ENCODE measurements around the gene FAAH. TPM values are rescaled to one million over a fixed set of nuclear protein-coding genes. Genes with fewer than 3 reads are reported as not detected.

FAAH gene
- total RNA-seq, 1 donor from 2014 or later = 13.9 TPM

GRCh38 chr1:46442317-46443161 lies 48.4 kb downstream of the FAAH start:
- Mint-ChIP-seq H3K4me1 (peaks cover 15% of the 10 kb centered on the region), H3K36me3 (no peaks in the 10 kb centered on the region), H3K9me3 (no peaks in the 10 kb centered on the region), H3K27me3 (ENCODE audit: insufficient read depth, low read depth) (peaks cover 41% of the 10 kb centered on the region), H3K4me3 (peak overlapping the region; percentile 83), H3K27ac (peak overlapping the region; percentile 78)
- Histone ChIP-seq H3K4me2 (peak overlapping the region; percentile 82), H3K36me3 (no peaks in the 10 kb centered on the region), H3F3A (ENCODE audit: low read depth) (peaks cover 16% of the 10 kb centered on the region), H3K27ac (no peak overlapping the region), H3K4me1 (no peaks in the 10 kb centered on the region), H4K20me1 (ENCODE audit: low read depth) (peaks cover 22% of the 10 kb centered on the region), H3K9me3 (ENCODE audit: low read depth) (no peaks in the 10 kb centered on the region), H3K27me3 (peaks cover 57% of the 10 kb centered on the region), H3K4me3 (peak overlapping the region; percentile 46), H3K9ac (no peak overlapping the region), H3K79me2 (ENCODE audit: low read depth) (no peaks in the 10 kb centered on the region), H2AFZ (replicated peaks) (no peak overlapping the region)
- peak; percentile 96 for DNase-seq (ENCODE audit: low spot score)
- TF ChIP-seq CTCF (IDR thresholded peaks at IDR 0.05) (peak; percentile 77), EZH2phosphoT487 (IDR thresholded peaks at IDR 0.05) (no peak), EZH2 (IDR thresholded peaks at IDR 0.05) (peak; percentile 34)

GRCh38 chr1:46444466-46444865 lies 50.3 kb downstream of the FAAH start:
- Histone ChIP-seq H3K27me3 (peaks cover 77% of the 10 kb centered on the region), H3K36me3 (no peaks in the 10 kb centered on the region), H3K27ac (no peak overlapping the region), H3K4me1 (peaks cover 10% of the 10 kb centered on the region), H4K20me1 (ENCODE audit: low read depth) (peaks cover 39% of the 10 kb centered on the region), H3K9ac (no peak overlapping the region), H3K4me3 (no peak overlapping the region), H3K79me2 (ENCODE audit: low read depth) (no peaks in the 10 kb centered on the region), H2AFZ (replicated peaks) (no peak overlapping the region), H3K4me2 (no peak overlapping the region), H3K9me3 (ENCODE audit: low read depth) (no peaks in the 10 kb centered on the region), H3F3A (ENCODE audit: low read depth) (peaks cover 18% of the 10 kb centered on the region)
- Mint-ChIP-seq H3K36me3 (no peaks in the 10 kb centered on the region), H3K27ac (no peak overlapping the region), H3K9me3 (no peaks in the 10 kb centered on the region), H3K4me3 (no peak overlapping the region), H3K27me3 (ENCODE audit: insufficient read depth, low read depth) (peaks cover 54% of the 10 kb centered on the region), H3K4me1 (peaks cover 23% of the 10 kb centered on the region)
- TF ChIP-seq EZH2phosphoT487 (IDR thresholded peaks at IDR 0.05) = no peak
- TF ChIP-seq EZH2 (IDR thresholded peaks at IDR 0.05) = no peak
- TF ChIP-seq CTCF (IDR thresholded peaks at IDR 0.05) = no peak
- DNase-seq (ENCODE audit: low spot score) = no peak

- no peaks in the 10 kb centered on the region for H3K9me3 Mint-ChIP-seq
- DNase-seq (ENCODE audit: low spot score) = no peak
- TF ChIP-seq CTCF (IDR thresholded peaks at IDR 0.05) = peak; percentile 23
- TF ChIP-seq EZH2phosphoT487 (IDR thresholded peaks at IDR 0.05) = no peak
- no peak for TF ChIP-seq EZH2 (IDR thresholded peaks at IDR 0.05)
- Histone ChIP-seq H4K20me1 (ENCODE audit: low read depth) (peaks cover 52% of the 10 kb centered on the region), H3K4me1 (peaks cover 10% of the 10 kb centered on the region), H2AFZ (replicated peaks) (no peak overlapping the region), H3K79me2 (ENCODE audit: low read depth) (no peaks in the 10 kb centered on the region), H3K4me3 (no peak overlapping the region), H3K27me3 (peaks cover 89% of the 10 kb centered on the region), H3K9ac (no peak overlapping the region), H3F3A (ENCODE audit: low read depth) (peaks cover 18% of the 10 kb centered on the region), H3K4me2 (no peak overlapping the region), H3K9me3 (ENCODE audit: low read depth) (no peaks in the 10 kb centered on the region), H3K36me3 (no peaks in the 10 kb centered on the region), H3K27ac (no peak overlapping the region)
- peaks cover 57% of the 10 kb centered on the region for H3K27me3 Mint-ChIP-seq (ENCODE audit: insufficient read depth, low read depth)
- H3K27ac Mint-ChIP-seq = no peak overlapping the region
- no peaks in the 10 kb centered on the region for H3K36me3 Mint-ChIP-seq
- H3K4me3 Mint-ChIP-seq = no peak overlapping the region
- H3K4me1 Mint-ChIP-seq = peaks cover 25% of the 10 kb centered on the region
These were observed 51.7 kb downstream of the FAAH start for GRCh38 chr1:46445773-46446256.

Measured in neural progenitor cell (in vitro differentiated cells).